GM15510 (cell line): ENCODE results near the gene D2HGDH.

Source experiments
- POLR2A ChIP-seq: IDR thresholded peaks from 3 replicates; pipeline ENCODE4 v1.6.1; 2011; ENCODE audit warnings: borderline replicate concordance; ENCODE audit not compliant: insufficient read length; ENCODE audit errors: extremely low read depth

The D2HGDH gene

DNA sequence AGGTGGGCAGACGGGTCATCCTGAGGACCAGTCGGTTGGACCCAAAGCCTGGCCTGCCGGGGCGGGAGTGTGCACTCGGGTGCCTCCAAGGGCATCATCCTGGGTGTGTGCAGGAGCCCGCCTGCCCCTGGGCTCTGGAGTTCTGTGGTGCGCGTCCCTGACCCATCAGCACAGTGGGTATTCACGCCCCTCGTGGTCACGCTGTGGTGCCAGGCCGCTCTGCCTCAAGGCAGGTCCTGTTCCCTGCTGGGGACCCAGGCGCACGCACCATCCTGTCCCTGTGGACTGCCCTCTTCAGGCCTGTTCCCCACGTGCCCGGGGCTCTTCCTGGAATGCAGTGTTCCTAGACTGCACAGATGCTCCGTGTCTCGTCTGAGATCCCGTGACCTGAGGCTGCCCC, 14.3 kb upstream of the D2HGDH start:
- TF ChIP-seq POLR2A: no peak

DNA sequence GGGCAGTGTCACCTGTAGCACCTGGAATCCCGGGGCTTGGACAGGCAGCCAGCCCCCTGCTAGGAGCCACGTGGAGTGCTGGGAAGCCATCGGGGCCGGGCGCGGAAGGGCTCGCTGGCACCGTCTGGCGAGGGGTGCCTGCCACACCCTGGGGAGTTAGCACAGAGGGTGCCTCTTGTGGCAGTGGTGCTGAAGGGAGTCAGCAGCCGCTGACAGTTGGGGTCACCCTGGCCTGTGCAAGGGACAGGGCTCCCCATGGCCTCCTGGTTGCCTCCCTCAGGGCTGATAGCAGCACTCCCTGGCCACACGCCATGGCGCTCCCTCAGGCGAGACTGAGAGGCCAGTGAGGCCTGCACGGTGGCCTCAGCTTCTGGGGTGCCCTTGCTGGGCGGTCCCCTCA, 13.9 kb upstream of the D2HGDH start:
- no peak for TF ChIP-seq POLR2A

DNA sequence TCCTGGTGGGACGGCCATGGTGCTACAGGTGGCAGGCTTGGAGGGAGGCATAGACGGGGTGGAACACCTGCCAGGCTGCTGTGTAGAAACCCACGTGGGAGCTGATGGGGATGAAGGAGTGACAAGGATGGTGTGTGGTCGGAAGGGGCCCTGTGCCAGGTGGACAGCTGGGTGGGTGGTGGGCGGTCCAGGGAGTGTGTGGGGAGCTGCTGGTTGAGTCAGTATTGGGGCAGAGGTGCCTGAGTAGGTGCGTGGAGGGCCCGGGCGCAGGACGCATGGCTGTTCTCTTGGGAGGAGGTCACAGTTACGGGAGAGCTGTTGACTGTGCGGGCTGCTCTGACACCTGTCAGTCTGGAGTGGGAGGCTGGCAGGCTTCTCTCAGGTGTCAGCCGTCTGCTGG, 12.6 kb upstream of the D2HGDH start:
- TF ChIP-seq POLR2A: no peak

DNA sequence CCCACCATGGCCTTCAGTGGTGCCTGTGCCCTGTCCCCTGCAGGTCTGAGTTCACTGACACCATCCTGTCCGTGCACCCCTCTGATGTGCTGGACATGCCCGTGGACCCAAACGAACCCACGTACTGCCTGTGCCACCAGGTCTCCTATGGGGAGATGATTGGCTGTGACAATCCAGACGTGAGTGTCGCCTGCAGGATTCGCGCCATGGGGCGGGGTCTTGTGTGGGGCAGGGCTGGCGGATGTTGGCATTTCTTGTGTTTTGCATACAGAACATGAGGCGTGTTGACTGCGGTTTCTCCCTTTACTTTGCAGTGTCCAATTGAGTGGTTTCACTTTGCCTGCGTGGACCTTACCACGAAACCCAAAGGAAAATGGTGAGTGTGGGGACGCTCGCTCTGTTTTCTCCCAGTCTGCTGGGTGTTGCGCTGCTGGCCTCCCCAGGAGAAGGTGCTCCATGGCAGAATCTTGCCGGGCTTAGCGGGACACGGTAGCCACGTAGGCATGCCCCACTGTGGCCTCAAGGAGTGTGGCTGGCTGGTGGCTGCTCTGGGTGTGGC, 11.5 kb upstream of the D2HGDH start:
- no peak for TF ChIP-seq POLR2A

DNA sequence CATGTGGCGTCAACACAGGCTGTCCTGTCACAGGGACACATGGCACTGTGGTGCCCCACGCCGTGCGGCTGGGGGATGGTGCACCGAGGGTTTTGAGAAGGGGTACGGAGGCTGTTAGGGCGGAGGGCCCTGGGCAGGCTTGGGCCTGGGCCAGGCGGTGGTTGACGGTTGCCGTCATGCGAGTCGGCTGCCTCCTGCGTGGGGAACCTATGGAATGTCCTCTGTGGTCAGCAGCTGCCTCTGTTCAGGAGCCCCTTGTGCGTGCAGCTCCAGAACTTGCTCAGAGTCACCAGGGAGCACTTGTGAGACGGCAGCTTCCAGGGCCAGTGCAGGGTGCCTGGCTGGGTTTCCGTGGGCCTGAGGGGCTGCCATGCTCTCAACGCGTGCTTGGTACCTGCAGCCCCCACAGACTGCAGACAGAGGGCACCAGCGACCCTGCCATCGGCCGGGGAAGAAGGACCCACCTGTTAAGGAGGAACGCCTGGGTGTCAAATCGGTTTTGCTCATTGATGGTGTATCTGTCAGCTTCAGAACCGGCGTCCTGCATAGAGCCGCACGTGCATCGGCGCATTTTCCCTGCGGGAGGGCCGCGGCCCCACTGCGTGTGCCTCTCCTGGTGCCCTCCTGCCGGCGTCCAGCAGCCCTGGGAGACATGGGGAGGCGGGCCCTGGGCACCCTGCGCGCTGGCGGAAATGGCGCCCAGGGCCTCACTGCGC, 10.0 kb upstream of the D2HGDH start:
- TF ChIP-seq POLR2A: no peak

DNA sequence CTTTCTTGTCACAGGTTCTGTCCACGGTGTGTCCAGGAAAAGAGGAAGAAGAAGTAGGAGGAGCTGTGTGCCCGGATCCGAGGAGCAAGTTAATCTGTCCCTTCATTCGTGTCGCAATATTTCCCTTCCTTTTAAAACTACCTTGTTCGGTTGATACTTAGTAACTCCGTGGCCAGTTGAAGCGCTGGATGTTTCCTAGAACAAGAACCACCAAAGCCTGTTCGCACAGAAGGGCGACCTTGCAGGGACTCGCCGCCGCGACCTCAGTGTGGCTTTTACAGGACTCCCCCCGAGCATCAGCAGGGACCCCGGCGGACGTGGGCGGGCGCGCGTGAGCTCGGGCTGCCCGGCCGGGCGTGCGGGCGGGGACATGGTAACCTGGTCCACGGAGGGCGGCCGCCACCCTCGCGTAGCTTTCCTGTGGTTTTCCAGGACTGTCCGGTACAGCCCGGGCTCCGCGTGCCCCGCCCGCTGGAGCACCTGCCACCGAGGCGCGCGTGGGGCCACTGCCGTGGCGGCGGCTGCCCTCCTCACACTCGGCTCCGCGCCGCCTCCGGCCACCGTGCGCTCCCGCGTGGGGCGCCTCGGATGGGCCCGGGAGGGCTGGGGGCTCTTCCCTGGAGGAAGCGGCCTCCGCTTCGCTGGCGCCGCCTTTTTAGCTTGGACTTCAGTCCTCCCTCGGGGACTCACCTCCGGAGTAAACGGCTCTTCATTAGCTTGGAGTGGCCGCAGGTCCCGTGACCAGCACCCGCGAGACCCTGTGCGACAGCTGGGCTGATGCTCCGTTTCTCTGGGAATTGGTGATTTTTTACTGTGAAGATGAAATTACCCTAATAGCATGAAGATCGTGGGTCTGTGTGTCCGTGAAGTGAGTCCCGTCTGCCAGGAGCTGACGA, 9.2 kb upstream of the D2HGDH start:
- no peak for TF ChIP-seq POLR2A

DNA sequence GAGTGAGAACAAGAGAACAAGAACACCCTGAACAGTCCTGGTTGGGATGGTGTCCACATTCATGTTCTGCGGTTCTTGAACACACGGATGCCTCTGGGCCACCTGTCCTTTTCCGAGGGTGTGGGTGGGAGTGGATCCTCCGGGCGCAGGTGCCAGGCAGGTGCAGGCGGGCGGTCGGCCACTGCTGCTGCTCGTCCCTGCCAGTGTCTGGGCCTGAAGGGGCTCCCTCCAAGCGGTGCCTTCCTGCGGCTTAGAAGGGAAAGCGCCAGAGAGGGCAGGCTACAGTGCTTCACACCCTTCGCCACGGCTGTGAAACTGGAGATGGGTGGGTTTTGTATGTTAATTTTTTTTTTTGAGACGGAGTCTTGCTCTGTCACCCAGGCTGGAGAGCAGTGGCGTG, 8.0 kb upstream of the D2HGDH start:
- TF ChIP-seq POLR2A: no peak

DNA sequence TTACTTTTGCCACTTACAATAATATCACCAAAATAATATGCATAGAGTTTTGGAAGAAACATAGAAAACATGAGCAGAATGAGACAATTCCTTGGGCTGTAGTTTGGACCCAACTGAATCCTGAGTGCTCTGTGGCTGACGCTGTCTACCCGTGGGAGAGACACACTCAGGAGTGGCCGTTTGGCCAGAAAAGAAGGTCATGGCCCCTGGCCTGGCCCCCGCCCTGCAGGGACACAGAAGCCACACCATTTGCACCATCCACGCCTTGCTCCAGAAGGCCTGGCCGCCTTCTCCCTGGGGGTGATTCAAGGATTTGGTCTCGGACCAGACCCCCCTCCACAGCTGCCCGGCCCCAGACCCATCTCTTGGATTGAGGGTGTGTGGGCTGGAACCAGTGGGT, 6.4 kb upstream of the D2HGDH start:
- no peak for TF ChIP-seq POLR2A

DNA sequence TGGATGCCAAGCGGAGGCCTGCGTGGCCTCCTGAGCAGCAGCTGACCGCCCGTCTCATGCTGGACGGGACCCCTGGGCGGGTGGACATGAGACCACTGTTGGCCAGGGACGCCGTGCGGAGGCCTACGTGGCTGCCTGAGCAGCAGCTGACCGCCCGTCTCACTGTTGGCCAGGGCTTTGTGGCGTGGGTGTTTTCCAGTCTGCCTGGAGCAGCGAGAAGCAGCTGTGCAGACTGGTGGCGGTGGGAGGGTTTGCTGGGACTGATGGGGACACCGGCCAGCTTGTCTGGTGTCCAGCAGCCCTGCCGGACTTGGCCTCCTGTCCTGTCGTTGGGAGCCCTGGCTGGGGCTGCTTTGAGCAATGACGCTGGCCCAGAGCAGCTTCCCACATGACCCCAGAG, 5.8 kb upstream of the D2HGDH start:
- TF ChIP-seq POLR2A: no peak

DNA sequence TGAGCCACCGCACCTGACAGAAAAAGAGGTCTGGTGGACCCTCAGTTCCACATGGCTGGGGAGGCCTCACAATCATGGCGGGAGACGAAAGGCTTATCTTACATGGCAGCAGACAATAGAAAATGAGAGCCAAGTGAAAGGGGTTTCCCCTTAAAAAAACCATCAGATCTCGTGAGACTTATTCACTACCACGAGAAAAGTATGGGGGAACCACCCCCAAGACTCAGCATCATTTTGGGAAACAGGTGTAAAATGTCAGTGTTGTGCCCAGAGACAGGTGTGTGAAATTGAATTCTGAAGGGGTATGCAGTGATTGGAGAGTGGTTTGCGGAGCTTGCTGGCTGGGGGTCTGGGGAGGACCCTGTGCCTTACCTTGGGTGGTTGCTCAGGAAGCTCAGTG, 4.6 kb upstream of the D2HGDH start:
- TF ChIP-seq POLR2A: no peak

DNA sequence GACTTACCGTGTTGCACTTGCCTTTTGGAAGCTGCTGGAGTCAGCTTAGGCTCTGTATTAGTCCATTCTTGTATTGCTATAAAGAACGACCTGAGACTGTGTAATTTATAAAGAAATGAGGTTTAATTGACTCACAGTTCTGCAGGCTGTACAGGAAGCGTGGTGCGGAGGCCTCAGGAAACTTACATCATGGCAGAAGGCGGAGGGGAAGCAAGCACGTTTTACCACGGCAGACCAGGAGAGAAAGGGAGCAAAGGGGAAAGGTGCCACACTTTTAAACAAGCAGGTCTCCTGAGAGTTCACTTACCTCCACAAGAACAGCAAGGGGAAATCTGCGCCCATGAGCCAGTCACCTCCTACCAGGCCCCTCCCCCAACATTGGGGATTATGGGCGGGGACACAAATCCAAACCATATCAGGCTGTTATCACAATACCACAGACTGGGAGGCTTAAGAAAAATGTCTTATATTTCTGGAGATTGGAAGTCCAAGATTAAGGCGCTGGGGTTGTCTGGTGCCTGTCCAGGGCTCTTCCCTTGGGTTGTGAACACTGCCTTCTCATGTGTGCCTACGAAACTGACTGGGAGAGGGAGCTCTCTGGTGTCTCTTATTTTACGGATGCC, 3.6 kb upstream of the D2HGDH start:
- TF ChIP-seq POLR2A: no peak

DNA sequence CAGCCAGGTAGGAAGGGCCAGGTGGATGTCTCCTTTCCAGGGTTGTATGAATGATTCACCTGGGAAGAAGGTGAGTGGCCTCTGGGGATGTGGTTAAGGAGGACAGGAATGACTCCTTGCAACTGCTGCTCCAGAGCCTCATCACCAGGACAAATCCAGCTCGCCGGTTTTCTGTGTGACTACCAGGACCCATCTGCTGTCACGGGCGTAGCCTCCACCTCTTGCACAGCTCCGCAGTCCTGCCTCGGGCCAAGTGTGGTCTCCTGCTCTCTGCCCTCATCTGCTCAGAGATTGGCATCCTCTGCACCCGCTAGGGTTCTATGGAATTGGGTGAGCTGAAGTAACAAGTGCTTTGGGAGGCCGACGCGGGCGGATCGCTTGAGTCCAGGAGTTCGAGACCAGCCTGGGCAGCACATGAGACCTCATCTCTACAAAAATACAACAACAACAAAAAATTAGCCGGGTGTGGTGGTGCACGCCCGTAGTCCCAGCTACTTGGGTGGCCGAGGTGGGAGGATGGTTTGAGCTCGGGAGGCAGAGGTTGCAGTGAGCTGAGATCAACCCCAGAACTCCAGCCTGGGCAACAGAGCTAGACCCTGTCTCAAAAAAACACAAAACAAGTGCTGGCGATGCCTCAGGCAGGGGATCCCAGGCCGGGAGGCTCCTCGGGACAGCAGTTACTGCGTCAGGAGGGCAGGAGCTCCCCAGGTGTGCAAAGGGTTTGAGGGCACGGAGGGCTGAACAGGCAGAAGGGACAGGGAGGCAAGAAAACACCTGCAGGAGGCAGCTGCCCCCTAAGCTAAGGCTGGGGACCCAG, 831 bp upstream of the D2HGDH start:
- no peak for TF ChIP-seq POLR2A

DNA sequence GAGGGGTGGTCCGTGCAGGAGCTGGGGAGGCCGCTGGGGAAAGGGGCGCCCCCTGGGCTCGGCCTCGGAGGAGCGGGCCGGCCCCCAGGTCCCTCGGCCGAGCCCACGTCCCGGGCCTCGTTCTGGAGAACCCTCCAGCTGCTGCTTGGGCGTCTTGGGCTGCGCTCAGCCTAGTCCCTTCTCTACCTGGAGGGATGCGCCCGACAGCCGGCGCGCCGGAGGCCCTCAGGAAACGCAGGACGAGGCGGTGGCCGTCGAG, 293 bp upstream of the D2HGDH start:
- no peak for TF ChIP-seq POLR2A

DNA sequence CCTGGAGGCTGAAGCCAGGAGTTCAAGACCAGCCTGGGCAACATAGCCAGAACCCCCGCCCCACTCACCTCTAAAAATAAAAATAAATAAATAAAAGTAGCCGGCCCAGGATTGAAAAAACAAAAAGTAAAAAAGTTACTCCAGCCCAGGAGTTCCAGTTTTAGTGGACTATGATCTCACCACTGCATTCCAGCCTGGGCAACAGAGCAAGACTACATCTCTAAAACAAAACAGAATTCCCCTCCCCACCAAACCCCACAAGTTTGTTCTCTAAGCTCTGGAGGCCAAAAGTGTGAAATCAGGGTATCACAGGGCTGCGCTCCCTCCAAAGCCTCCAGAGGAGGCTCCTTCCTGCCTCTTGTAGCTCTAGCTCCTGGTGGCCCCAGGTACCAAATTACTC, 1.7 kb downstream of the D2HGDH start:
- no peak for TF ChIP-seq POLR2A
